ENCODE measurements around the gene ALDH1A3. TPM values are rescaled to one million over a fixed set of nuclear protein-coding genes. Genes with fewer than 3 reads are reported as not detected.
A peak's percentile ranks its signal among the peaks of the same experiment; 100 is the strongest.

The ALDH1A3 gene
- total RNA-seq, 1 donor, result 54.6 TPM

DNA sequence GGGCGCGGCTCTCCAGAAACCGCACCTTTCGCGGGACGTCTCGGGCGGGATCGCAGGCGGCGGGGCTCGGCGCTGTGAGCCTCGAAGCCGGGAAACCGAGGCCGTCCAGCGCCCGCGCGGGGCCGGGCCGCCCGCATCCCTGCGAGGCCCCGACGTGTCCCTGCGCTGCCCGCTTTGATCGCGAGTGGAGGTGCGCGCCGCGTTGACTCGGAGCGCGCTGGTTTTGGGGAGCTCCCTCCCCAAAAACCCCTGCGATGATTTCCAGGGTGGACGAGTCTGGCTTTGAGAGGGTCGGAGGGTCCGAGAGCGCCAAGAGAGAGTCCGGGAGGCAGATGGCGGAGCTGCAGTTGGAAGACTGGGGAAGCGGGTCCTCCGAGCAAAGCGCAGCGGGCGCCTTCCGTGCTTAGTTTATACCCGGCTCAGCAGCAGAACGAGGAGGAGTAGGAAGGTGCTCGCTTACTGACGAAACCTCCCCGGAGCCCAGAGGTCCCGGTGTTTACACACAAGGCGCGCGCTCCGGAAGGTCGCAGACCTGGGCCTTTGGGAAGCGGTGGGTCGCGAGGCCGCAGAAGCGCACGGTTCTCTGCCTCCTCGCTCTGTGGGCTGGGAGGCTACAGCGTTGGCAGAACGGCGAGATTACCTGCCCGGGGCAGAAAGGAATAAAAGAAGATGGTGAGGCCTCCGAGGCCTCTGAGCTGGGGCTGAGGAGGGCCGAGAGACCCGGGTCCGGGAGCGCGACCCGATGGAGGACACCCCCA lies 687 bp downstream of the ALDH1A3 start:
- Histone ChIP-seq H3K36me3 (ENCODE audit: insufficient read depth, low read length) (no peaks in the 10 kb centered on the region), H3K9me3 (ENCODE audit: low read depth, low read length) (no peaks in the 10 kb centered on the region), H3K4me3 (ENCODE audit: insufficient read depth, low read length) (peak overlapping the region; percentile 69), H3K79me2 (ENCODE audit: insufficient read depth, low read length) (no peaks in the 10 kb centered on the region), H2AFZ (ENCODE audit: low read length) (peak overlapping the region; percentile 81), H3K4me2 (ENCODE audit: insufficient read depth, low read length) (peak overlapping the region; percentile 76), H3K27ac (ENCODE audit: low read depth, low read length) (no peak overlapping the region), H3K4me1 (ENCODE audit: insufficient read depth, low read length) (no peaks in the 10 kb centered on the region), H3K27me3 (ENCODE audit: insufficient read depth, low read length) (peaks cover 6% of the 10 kb centered on the region), H4K20me1 (ENCODE audit: insufficient read depth, low read length) (no peaks in the 10 kb centered on the region)
- TF ChIP-seq, protein P1, sequence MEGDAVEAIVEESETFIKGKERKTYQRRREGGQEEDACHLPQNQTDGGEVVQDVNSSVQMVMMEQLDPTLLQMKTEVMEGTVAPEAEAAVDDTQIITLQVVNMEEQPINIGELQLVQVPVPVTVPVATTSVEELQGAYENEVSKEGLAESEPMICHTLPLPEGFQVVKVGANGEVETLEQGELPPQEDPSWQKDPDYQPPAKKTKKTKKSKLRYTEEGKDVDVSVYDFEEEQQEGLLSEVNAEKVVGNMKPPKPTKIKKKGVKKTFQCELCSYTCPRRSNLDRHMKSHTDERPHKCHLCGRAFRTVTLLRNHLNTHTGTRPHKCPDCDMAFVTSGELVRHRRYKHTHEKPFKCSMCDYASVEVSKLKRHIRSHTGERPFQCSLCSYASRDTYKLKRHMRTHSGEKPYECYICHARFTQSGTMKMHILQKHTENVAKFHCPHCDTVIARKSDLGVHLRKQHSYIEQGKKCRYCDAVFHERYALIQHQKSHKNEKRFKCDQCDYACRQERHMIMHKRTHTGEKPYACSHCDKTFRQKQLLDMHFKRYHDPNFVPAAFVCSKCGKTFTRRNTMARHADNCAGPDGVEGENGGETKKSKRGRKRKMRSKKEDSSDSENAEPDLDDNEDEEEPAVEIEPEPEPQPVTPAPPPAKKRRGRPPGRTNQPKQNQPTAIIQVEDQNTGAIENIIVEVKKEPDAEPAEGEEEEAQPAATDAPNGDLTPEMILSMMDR (IDR thresholded peaks at IDR 0.05; ENCODE audit: extremely low read depth, low read depth, low read length), result no peak
- DNase-seq (ENCODE audit: insufficient read length, low spot score, missing footprints), result peak; percentile 79

DNA sequence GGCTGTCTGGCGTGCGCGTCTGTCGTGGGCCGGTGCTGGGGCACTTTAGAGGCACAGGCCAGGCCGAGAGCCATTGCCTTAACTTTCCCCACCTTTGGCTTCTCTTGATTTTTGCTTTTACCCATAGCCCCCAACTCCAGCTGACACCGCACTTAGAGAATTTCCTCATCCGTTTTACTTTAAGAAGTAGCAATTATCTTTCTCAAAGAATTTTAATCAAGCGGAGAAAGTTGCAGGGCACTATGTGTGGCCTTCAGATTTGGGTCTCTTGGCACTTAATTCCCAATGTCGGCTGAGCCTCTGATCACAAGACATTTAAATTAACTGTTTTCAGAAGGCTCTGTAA lies 1.2 kb downstream of the ALDH1A3 start:
- Histone ChIP-seq H4K20me1 (ENCODE audit: insufficient read depth, low read length) (no peaks in the 10 kb centered on the region), H3K4me2 (ENCODE audit: insufficient read depth, low read length) (peak overlapping the region; percentile 76), H3K36me3 (ENCODE audit: insufficient read depth, low read length) (no peaks in the 10 kb centered on the region), H3K27me3 (ENCODE audit: insufficient read depth, low read length) (peaks cover 6% of the 10 kb centered on the region), H3K4me1 (ENCODE audit: insufficient read depth, low read length) (no peaks in the 10 kb centered on the region), H3K4me3 (ENCODE audit: insufficient read depth, low read length) (peak overlapping the region; percentile 69), H3K79me2 (ENCODE audit: insufficient read depth, low read length) (no peaks in the 10 kb centered on the region), H2AFZ (ENCODE audit: low read length) (no peak overlapping the region), H3K9me3 (ENCODE audit: low read depth, low read length) (no peaks in the 10 kb centered on the region), H3K27ac (ENCODE audit: low read depth, low read length) (no peak overlapping the region)
- peak; percentile 82 for DNase-seq (ENCODE audit: insufficient read length, low spot score, missing footprints)
- TF ChIP-seq, protein P1 (IDR thresholded peaks at IDR 0.05; ENCODE audit: extremely low read depth, low read depth, low read length), result no peak

DNA sequence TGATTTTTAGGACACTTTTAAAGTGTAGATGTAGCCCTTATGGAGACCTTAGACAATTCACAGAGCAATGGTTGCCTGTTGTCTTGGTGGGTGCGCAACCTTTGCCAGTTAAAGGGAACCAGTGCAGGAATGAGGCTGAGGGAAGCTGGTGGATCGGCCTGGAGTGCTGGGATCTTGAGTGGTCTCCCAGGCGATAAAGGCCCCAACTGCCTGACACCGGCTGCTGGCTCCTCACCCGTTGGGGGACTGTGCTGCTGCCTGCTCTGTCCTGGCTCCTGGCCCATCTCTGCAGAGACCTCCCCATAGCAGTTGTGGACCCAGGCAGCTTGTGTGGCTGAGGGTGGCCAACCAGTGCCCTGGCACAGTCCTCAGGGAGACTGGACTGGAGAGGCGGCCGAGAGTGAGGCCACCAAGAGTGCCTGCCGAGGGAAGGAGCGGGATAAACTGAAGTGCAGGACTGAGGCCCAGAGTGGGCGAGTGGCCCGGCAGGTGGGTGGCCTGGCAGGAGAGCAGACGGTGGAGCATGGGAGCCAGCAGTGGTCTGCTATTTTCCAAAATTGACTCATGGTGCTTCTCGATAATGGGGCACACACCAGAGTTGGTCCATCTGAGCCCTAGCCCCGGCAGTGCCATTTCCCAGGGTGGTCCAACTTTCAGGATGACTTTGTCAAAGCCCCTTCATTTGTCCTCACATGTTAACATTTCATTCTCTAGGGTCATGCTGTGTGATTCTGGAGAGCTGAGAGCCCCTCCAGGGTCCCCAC lies 2.1 kb downstream of the ALDH1A3 start:
- no peak overlapping the region for H2AFZ ChIP-seq (ENCODE audit: low read length)
- no peak overlapping the region for H3K4me3 ChIP-seq (ENCODE audit: insufficient read depth, low read length)
- H3K36me3 ChIP-seq (ENCODE audit: insufficient read depth, low read length), result no peaks in the 10 kb centered on the region
- DNase-seq (ENCODE audit: insufficient read length, low spot score, missing footprints), result peak; percentile 78
- no peaks in the 10 kb centered on the region for H4K20me1 ChIP-seq (ENCODE audit: insufficient read depth, low read length)
- no peak overlapping the region for H3K27ac ChIP-seq (ENCODE audit: low read depth, low read length)
- peaks cover 6% of the 10 kb centered on the region for H3K27me3 ChIP-seq (ENCODE audit: insufficient read depth, low read length)
- H3K79me2 ChIP-seq (ENCODE audit: insufficient read depth, low read length), result no peaks in the 10 kb centered on the region
- no peaks in the 10 kb centered on the region for H3K4me1 ChIP-seq (ENCODE audit: insufficient read depth, low read length)
- TF ChIP-seq, protein P1 (IDR thresholded peaks at IDR 0.05; ENCODE audit: extremely low read depth, low read depth, low read length), result no peak
- H3K4me2 ChIP-seq (ENCODE audit: insufficient read depth, low read length), result no peak overlapping the region
- no peaks in the 10 kb centered on the region for H3K9me3 ChIP-seq (ENCODE audit: low read depth, low read length)

DNA sequence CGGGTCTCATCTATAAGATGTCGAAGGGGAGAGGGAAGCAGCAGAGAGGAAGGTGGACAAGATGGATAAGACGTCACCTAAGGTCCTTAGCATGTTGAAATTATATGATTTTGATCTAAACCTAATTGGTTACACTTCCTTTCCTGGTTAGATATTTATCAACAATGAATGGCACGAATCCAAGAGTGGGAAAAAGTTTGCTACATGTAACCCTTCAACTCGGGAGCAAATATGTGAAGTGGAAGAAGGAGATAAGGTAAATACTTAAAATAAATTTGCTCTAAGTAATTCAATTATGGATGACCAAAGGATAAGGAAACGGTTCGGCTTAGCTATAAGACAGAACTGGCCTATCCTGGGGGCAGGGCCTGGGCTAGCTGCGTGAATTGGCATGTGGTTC lies 5.5 kb downstream of the ALDH1A3 start:
- H3K4me3 ChIP-seq (ENCODE audit: insufficient read depth, low read length), result no peak overlapping the region
- H3K79me2 ChIP-seq (ENCODE audit: insufficient read depth, low read length), result no peaks in the 10 kb centered on the region

More for the DNA sequence above, 5.5 kb downstream of the ALDH1A3 start:
- H4K20me1 ChIP-seq (ENCODE audit: insufficient read depth, low read length), result no peaks in the 10 kb centered on the region
- H3K4me2 ChIP-seq (ENCODE audit: insufficient read depth, low read length), result no peak overlapping the region
- H3K27ac ChIP-seq (ENCODE audit: low read depth, low read length), result no peak overlapping the region
- no peak for DNase-seq (ENCODE audit: insufficient read length, low spot score, missing footprints)
- H3K36me3 ChIP-seq (ENCODE audit: insufficient read depth, low read length), result no peaks in the 10 kb centered on the region
- no peaks in the 10 kb centered on the region for H3K9me3 ChIP-seq (ENCODE audit: low read depth, low read length)
- H3K4me1 ChIP-seq (ENCODE audit: insufficient read depth, low read length), result peaks cover 15% of the 10 kb centered on the region
- TF ChIP-seq, protein P1 (IDR thresholded peaks at IDR 0.05; ENCODE audit: extremely low read depth, low read depth, low read length), result no peak
- H3K27me3 ChIP-seq (ENCODE audit: insufficient read depth, low read length), result peaks cover 6% of the 10 kb centered on the region
- no peak overlapping the region for H2AFZ ChIP-seq (ENCODE audit: low read length)
